Body of pancreas (tissue), 4 donors: Measurements from ENCODE around the gene THOC1.

Experiments used
- CTCF ChIP-seq, 7 experiments: fragments of 450-650 bp in 4 of 7; fragments of 200-600 bp in 3 of 7; sonication (generic) in 3 of 7; IDR thresholded peaks; one replicate each; pipeline ENCODE4 v1.5.1; 2016 to 2019; ENCODE audit warnings: antibody characterized with exemption in 7 of 7
- POLR2A ChIP-seq, 3 donors: fragments of 450-650 bp; IDR thresholded peaks; one replicate each; pipeline ENCODE4 v1.6.1; 2016; ENCODE audit warnings: antibody characterized with exemption in 3 of 3, mild to moderate bottlenecking in 2 of 3

GRCh38 chr18:260547-260946 lies 7.3 kb downstream of the THOC1 start:
- TF ChIP-seq CTCF (IDR thresholded peaks at IDR 0.05), result no peak
- TF ChIP-seq POLR2A (IDR thresholded peaks at IDR 0.05), result no peak
